ENCODE results near the gene NUF2. TPM values are rescaled to one million over a fixed set of nuclear protein-coding genes. Genes with fewer than 3 reads are reported as not detected.

Gene NUF2
- total RNA-seq, 1 experiment from 2014 or later: 30.7 TPM

DNA sequence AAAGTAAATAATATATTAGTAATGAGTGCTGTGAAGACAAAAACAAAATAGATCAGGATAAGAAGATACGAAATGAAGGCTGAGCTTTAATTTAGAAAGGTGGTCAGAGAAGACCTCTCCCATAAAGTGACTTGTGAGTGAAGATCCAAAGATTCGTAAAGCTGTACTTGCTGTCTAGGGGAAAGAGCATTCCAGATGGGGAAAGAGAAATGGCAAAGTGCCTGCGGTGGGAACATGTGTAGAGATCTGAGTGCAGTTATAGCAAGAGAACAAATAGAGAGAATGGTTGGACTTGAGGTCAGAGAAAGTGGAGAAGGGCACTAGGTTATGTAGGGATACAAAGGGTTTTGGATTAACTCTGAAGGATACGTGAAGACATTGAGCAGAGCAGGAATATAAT lies 60.6 kb downstream of the NUF2 start:
- no peak overlapping the region for H3K18ac ChIP-seq (ENCODE audit: insufficient read length, low read depth, low read length)
- WGBS (ENCODE audit: extremely low coverage, insufficient read length, low lambda C conversion rate): no CpG with 5 or more reads among the region's 4 CpGs
- no peak overlapping the region for H3K56ac ChIP-seq (ENCODE audit: insufficient read length, low read depth, low read length)
- no peak overlapping the region for H2BK12ac ChIP-seq (ENCODE audit: insufficient read length, low read depth, low read length)
- H4K20me1 ChIP-seq (ENCODE audit: control insufficient read depth, insufficient read depth, insufficient read length): no peaks in the 10 kb centered on the region
- TF ChIP-seq, protein P1, sequence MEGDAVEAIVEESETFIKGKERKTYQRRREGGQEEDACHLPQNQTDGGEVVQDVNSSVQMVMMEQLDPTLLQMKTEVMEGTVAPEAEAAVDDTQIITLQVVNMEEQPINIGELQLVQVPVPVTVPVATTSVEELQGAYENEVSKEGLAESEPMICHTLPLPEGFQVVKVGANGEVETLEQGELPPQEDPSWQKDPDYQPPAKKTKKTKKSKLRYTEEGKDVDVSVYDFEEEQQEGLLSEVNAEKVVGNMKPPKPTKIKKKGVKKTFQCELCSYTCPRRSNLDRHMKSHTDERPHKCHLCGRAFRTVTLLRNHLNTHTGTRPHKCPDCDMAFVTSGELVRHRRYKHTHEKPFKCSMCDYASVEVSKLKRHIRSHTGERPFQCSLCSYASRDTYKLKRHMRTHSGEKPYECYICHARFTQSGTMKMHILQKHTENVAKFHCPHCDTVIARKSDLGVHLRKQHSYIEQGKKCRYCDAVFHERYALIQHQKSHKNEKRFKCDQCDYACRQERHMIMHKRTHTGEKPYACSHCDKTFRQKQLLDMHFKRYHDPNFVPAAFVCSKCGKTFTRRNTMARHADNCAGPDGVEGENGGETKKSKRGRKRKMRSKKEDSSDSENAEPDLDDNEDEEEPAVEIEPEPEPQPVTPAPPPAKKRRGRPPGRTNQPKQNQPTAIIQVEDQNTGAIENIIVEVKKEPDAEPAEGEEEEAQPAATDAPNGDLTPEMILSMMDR (conservative IDR thresholded peaks at IDR 0.05): no peak
- H4K5ac ChIP-seq (ENCODE audit: insufficient read length, low read depth, low read length): no peak overlapping the region
- H3K27ac ChIP-seq (ENCODE audit: insufficient read length, low read depth, low read length): no peak overlapping the region
- no peak overlapping the region for H2BK20ac ChIP-seq (ENCODE audit: low read depth, low read length, poor library complexity, severe bottlenecking)
- H3K4me1 ChIP-seq (ENCODE audit: insufficient read depth, low read length): no peaks in the 10 kb centered on the region
- no peak overlapping the region for H3K9ac ChIP-seq (ENCODE audit: extremely low read depth, insufficient read length, low read length)
- H3K14ac ChIP-seq (ENCODE audit: insufficient read depth, low read length): no peak overlapping the region
- no peak overlapping the region for H2AK5ac ChIP-seq (ENCODE audit: insufficient read length, low read length)
- no peak for DNase-seq
- no peak overlapping the region for H3K23ac ChIP-seq (ENCODE audit: insufficient read length, low read depth, low read length)
- no peak overlapping the region for H3K4me2 ChIP-seq (ENCODE audit: insufficient read depth, insufficient read length, low read length)
- H3T11ph ChIP-seq (ENCODE audit: low read length): no peak overlapping the region
- Mint-ChIP-seq H3K27ac (no peak overlapping the region; a peak in 1 of 7 replicates), H3K4me3 (no peak overlapping the region), H3K36me3 (ENCODE audit: insufficient read depth in 1 of 3, low read depth in 3 of 3) (no peaks in the 10 kb centered on the region; a peak in 1 of 7 replicates), H3K9me3 (no peaks in the 10 kb centered on the region), H3K4me1 (no peaks in the 10 kb centered on the region), H3K27me3 (ENCODE audit: low read depth) (no peaks in the 10 kb centered on the region)
- H4K8ac ChIP-seq (replicated peaks; ENCODE audit: insufficient read length, low read depth, low read length): no peak overlapping the region
- H3K9me3 ChIP-seq (ENCODE audit: control insufficient read depth, low read depth, low read length): no peaks in the 10 kb centered on the region
- H3K79me1 ChIP-seq (ENCODE audit: insufficient read depth, low read depth, low read length, poor library complexity, severe bottlenecking): no peaks in the 10 kb centered on the region
- H2AFZ ChIP-seq (ENCODE audit: low read length): no peak overlapping the region
- H2BK15ac ChIP-seq (ENCODE audit: low read depth, low read length): no peak overlapping the region
- H4K91ac ChIP-seq (ENCODE audit: insufficient read length, low read depth, low read length): no peak overlapping the region
- no peak overlapping the region for H2BK5ac ChIP-seq (ENCODE audit: insufficient read length, low read length)
- H3K23me2 ChIP-seq (ENCODE audit: insufficient read length, low read depth, low read length, poor library complexity, severe bottlenecking): no peaks in the 10 kb centered on the region
- no peaks in the 10 kb centered on the region for H3K27me3 ChIP-seq (ENCODE audit: insufficient read depth, low read length)
- no peak overlapping the region for H3K4ac ChIP-seq (ENCODE audit: low read depth, low read length)
- H2BK120ac ChIP-seq (ENCODE audit: low read depth, low read length, poor library complexity, severe bottlenecking): no peak overlapping the region
- no peaks in the 10 kb centered on the region for H3K79me2 ChIP-seq (ENCODE audit: insufficient read depth, low read length)

Measured in H9 (cell line).